T-helper 1 cell treated with Interleukin-12 subunit alpha and Interleukin-12 subunit beta and Interleukin-4 antibody, amounts not matched to agents 30 μg/mL and 1 μg/mL, for 36 hours (primary cell): ENCODE measurements around the gene TEAD4.

Experiments used
- H3K27ac Mint-ChIP-seq: one replicate; pipeline ENCODE4 v1.8.0; 2021; ENCODE audit warnings: mild to moderate bottlenecking, mixed read lengths
- H3K27me3 Mint-ChIP-seq: one replicate; pipeline ENCODE4 v1.8.0; 2021; ENCODE audit warnings: low read depth, mixed read lengths
- H3K36me3 Mint-ChIP-seq: one replicate; pipeline ENCODE4 v1.8.0; 2021; ENCODE audit warnings: low read depth, mixed read lengths
- H3K4me1 Mint-ChIP-seq: one replicate; pipeline ENCODE4 v1.8.0; 2021; ENCODE audit warnings: low read depth, mixed read lengths
- H3K4me3 Mint-ChIP-seq: one replicate; pipeline ENCODE4 v1.8.0; 2021; ENCODE audit warnings: mild to moderate bottlenecking, moderate library complexity, mixed read lengths
- H3K9me3 Mint-ChIP-seq: one replicate; pipeline ENCODE4 v1.8.0; 2021; ENCODE audit warnings: mixed read lengths

TEAD4 gene

DNA sequence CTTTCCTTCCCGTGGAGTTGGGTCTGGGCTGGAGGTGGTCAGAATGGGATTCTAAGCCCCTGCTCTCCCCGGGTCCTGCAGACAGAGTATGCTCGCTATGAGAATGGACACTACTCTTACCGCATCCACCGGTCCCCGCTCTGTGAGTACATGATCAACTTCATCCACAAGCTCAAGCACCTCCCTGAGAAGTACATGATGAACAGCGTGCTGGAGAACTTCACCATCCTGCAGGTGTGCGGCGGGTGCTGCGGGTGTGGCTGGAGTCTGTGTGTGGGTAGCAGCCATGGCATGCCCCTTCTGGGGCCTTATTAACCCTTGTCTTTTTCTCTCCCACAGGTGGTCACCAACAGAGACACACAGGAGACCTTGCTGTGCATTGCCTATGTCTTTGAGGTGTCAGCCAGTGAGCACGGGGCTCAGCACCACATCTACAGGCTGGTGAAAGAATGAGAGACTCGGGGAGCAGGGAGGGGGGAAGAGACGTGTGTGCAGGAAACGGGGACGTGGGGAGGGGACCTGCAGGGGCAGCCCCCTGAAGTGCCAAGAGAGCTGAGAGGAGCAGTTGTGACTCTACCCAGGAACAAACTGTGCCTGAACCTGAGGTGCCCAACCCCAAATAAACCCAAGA is 80.9 kb downstream of the TEAD4 start:
- H3K27me3 Mint-ChIP-seq: peaks cover 5% of the 10 kb centered on the region
- no peaks in the 10 kb centered on the region for H3K36me3 Mint-ChIP-seq
- no peak overlapping the region for H3K4me3 Mint-ChIP-seq
- no peaks in the 10 kb centered on the region for H3K9me3 Mint-ChIP-seq
- no peak overlapping the region for H3K27ac Mint-ChIP-seq
- H3K4me1 Mint-ChIP-seq: no peaks in the 10 kb centered on the region

DNA sequence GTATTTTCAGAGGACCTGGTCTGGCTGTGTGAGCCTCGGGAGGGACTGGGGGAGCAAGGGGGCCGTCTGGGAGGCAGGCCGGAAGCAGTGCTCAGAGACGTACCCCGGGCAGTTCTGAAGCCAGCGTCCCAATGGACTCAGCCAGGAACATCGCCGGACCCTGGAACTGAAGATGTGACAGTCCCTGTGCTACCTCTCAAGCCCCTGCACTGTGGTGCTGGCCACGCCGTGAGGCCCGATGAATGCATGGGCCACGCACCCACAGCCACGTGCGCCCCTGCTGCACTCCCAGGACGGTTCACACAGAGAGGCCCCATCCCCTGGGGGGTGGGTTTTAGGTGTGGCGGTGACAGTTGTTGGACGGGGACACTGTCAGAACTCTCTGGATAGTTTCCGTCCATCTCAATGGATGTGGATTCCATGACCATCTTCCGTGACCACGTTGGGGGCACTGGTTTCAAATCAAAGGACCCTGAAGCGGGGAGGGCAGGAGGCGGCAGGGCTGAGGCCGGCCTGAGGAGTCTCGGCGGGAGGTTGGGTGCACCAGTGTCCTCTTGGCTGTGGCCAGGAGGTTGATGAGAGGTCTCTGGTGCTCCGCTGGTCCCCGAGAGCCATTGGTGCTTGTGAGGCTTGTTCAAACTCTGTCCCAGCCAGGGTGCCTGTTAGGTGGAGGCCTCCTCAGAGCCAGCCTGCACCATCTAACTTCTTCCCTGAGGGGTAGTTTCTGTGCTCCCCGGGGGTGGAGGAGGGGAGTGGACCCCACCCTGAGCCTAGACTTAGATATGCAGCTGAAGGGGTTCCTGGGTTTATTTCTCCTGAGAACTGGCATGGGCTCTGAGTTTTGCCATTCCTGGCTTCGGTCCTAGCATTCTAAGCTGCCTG is 81.7 kb downstream of the TEAD4 start:
- no peak overlapping the region for H3K27ac Mint-ChIP-seq
- H3K4me1 Mint-ChIP-seq: no peaks in the 10 kb centered on the region
- no peaks in the 10 kb centered on the region for H3K9me3 Mint-ChIP-seq
- H3K4me3 Mint-ChIP-seq: no peak overlapping the region
- H3K36me3 Mint-ChIP-seq: no peaks in the 10 kb centered on the region
- peaks cover 5% of the 10 kb centered on the region for H3K27me3 Mint-ChIP-seq

DNA sequence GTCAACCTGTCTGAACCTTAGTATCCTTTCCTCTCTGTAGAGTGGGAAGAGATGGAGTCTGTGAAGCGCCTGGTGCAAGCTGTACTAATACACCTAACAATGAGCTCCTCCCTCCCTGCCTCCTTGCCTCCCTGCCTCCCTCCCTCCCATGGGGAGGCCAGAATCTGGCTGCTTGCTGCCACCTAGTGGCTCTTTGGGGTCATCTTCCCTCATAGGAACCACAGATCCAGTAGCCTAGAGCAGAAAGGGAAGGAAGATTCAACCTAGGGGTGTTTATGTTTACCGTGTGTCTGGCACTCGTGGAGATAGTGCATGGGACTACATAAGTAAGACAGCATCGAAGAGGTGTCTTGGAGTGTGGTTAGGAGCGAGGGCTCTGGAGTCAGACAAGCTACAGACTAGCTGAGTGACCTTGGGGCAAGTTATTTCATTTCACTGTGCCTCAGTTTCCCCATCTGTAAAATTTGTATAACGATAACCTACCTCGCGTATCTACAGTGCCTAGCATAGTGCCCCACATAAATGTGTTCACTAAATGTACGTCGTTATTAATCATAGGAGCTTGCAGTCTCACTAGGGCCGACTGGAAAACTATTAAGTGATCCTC is 82.5 kb downstream of the TEAD4 start:
- H3K36me3 Mint-ChIP-seq: no peaks in the 10 kb centered on the region
- H3K4me1 Mint-ChIP-seq: no peaks in the 10 kb centered on the region
- H3K27ac Mint-ChIP-seq: no peak overlapping the region
- no peak overlapping the region for H3K4me3 Mint-ChIP-seq
- peaks cover 5% of the 10 kb centered on the region for H3K27me3 Mint-ChIP-seq
- H3K9me3 Mint-ChIP-seq: no peaks in the 10 kb centered on the region

DNA sequence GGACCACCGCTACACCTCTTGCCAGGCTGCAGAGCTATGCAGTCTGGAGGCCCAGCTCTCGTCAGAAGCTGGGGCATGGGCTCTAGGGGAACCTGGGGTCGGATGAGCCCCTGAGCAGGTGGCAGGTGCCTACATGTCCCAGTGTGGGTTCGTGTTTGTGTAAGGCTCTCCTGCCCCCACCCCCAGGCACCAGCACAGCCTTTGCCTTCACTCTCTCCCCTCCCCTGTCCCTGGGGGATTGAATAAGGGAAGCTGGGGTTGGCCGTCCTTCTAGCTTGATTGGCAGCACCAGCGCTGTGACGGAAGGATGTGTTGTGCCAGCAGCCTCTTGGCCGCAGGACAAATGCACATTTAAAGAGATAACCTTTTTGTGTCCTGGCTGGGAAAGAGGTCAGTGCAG is 83.2 kb downstream of the TEAD4 start:
- H3K27ac Mint-ChIP-seq: no peak overlapping the region
- no peak overlapping the region for H3K4me3 Mint-ChIP-seq
- H3K9me3 Mint-ChIP-seq: no peaks in the 10 kb centered on the region
- H3K27me3 Mint-ChIP-seq: peaks cover 5% of the 10 kb centered on the region
- H3K36me3 Mint-ChIP-seq: no peaks in the 10 kb centered on the region
- H3K4me1 Mint-ChIP-seq: no peaks in the 10 kb centered on the region

DNA sequence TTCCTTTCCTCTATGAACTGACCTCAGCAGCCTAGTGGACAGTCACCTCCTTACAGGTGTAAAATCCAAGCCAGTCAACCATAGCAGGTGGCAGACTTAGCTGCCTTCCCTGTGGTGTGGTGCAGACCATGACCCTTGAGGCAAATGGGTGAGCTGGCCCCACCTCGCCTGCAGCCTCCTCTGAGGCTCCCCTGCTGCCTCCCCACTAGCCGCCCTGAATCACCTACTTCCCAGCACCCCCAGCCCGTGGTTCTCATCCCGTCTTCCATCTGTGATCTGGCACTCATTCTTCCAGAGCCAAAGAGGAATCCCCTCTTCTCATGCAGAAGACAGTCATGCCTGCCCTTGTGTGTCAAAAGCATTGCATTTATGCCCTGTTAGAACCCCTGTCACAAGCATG is 83.6 kb downstream of the TEAD4 start:
- Mint-ChIP-seq H3K4me1 (no peaks in the 10 kb centered on the region), H3K9me3 (no peaks in the 10 kb centered on the region), H3K4me3 (no peak overlapping the region), H3K36me3 (no peaks in the 10 kb centered on the region), H3K27me3 (peaks cover 6% of the 10 kb centered on the region), H3K27ac (no peak overlapping the region)

DNA sequence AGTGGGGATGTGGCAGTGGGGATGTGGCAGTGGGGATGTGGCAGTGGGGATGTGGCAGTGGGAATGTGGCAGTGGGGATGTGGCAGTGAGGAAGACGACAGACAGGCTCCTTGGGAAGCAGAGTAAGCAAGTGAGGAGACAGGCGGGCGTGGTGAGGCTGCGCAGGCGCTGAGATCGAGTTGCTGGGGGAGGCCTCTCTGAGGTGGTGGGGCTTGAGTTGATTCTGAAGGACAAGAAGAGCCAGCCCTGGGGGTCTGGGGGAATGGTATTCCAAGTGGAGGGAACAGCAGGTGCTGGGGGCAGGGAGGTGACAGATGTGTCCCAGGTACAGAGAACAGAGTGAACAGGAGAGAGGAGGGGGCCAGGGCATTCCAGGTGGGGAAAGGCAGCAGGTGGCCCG is 84.2 kb downstream of the TEAD4 start:
- Mint-ChIP-seq H3K4me1 (no peaks in the 10 kb centered on the region), H3K27me3 (peaks cover 9% of the 10 kb centered on the region), H3K4me3 (no peak overlapping the region), H3K9me3 (no peaks in the 10 kb centered on the region), H3K27ac (no peak overlapping the region), H3K36me3 (no peaks in the 10 kb centered on the region)

DNA sequence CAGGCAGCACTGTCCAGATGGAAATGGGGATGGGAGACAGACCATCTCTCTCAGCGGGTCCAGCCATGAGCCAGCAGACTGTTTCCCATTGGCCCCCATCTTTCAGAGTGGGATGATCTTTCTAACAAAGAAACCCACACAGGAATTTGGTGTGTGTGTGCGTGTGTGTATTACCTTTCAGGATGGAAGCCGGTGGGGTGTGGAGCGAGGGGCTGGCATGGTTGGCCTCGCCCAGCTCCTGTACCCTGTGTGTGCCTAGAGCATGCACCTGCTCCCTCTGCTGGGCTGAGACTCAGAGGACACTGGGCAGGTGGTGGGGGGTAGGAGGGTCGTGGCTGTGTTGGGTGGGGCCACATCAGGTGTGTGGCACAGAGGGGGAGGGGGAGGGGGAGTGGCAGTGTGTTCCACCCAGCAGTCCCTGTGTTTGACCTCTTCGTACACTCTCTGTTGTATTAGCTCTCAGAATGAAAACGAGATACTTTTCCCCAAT is 85.0 kb downstream of the TEAD4 start:
- Mint-ChIP-seq H3K4me3 (no peak overlapping the region), H3K27me3 (peaks cover 9% of the 10 kb centered on the region), H3K27ac (no peak overlapping the region), H3K4me1 (no peaks in the 10 kb centered on the region), H3K9me3 (no peaks in the 10 kb centered on the region), H3K36me3 (no peaks in the 10 kb centered on the region)

DNA sequence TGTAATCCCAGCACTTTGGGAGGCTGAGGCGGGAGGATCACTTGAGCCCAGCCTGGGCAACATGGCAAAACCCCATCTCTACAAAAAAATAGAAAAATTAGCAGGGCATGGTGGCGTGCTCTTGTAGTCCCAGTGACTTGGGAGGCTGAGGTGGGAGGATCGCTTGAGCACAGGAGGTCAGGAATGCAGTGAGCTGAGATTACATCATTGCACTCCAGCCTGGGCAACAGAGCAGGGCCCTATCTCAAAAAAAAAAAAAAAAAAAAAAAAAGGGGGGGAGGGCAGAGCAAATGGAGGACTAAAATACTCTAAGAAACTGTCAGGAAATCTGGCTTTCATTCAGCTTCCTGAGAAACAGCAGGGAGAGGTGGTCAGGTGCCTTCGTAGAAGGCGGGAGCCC is 86.3 kb downstream of the TEAD4 start:
- Mint-ChIP-seq H3K9me3 (no peaks in the 10 kb centered on the region), H3K4me3 (no peak overlapping the region), H3K27me3 (peaks cover 9% of the 10 kb centered on the region), H3K36me3 (no peaks in the 10 kb centered on the region), H3K4me1 (no peaks in the 10 kb centered on the region), H3K27ac (no peak overlapping the region)

DNA sequence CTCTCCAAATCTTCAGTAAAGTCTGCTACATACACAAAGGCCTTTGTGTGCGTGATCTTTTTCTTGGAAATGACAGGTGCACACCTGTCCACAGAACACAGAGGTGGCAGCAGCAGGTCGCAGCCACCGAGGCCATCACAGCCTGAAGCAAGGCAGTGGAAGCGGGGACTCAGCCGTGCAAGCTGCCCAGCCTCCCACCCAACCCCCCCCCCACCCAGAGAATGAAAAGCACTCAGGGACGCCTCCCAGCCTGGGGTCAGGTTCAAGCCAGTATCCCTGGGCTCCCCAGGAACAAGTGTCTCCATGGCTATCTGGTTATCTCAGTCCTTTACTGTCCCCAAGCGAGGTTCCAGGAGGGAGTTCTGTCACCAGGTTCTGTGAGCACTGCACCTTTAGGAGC is 86.8 kb downstream of the TEAD4 start:
- H3K4me3 Mint-ChIP-seq: no peak overlapping the region
- H3K27me3 Mint-ChIP-seq: peaks cover 9% of the 10 kb centered on the region
- H3K4me1 Mint-ChIP-seq: no peaks in the 10 kb centered on the region
- H3K9me3 Mint-ChIP-seq: no peaks in the 10 kb centered on the region
- H3K27ac Mint-ChIP-seq: no peak overlapping the region
- H3K36me3 Mint-ChIP-seq: no peaks in the 10 kb centered on the region

DNA sequence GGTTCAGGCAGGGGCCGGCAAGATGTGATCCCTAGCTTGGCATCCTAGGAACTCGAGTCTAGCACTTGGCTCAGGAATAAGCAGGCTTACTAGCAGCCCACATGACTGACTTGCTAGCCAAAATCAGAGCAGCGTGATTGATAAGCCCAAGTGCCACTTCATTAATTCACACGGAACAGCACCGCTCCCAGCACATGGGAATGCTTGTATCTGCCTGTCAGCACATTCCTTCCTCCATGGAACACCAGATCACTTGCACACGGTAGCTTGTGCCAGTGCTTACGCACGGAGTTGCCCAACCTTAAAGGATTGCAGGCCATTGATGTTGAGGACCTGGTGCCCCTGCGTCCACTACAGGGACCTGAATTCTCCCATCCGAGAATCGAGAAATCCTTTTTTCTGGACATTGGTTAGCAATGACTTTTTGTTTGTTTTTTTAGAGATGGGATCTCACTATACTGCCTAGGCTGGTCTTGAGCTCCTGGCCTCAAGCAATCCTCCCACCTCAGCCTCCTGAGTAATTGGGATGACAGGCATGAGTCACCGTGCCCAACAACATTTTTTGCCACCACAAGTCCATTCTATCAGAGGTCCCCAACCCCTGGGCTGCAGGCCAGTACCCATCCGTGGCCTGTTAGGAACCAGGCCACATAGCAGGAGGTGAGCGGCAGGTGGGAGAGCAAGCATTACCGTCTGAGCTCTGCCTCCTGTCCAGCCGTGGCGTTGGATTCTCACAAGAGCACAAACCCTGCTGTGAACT is 87.4 kb downstream of the TEAD4 start:
- Mint-ChIP-seq H3K4me1 (no peaks in the 10 kb centered on the region), H3K9me3 (no peaks in the 10 kb centered on the region), H3K27me3 (peaks cover 13% of the 10 kb centered on the region), H3K27ac (no peak overlapping the region), H3K4me3 (no peak overlapping the region), H3K36me3 (no peaks in the 10 kb centered on the region)

DNA sequence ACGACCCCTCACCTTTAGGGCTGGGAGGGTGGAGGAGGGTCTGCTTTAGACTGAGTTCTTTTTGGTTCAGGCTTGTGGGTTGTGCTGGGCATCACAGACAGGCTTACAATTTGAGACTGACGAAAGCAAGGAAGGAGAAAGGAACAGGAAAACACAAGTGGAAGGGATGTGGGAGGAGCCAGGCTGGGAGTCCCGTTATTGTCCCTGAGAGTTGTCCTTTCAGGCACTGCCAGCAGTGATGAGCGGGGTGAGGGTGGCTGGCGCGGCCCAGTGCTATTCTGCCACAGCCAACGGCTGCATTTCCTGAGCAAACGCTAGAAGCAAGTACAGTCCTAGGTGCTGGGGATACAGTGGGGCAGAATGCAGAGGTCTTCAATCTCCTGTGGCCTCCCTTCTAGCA is 88.8 kb downstream of the TEAD4 start:
- no peaks in the 10 kb centered on the region for H3K9me3 Mint-ChIP-seq
- H3K36me3 Mint-ChIP-seq: no peaks in the 10 kb centered on the region
- H3K4me1 Mint-ChIP-seq: no peaks in the 10 kb centered on the region
- peaks cover 8% of the 10 kb centered on the region for H3K27me3 Mint-ChIP-seq
- H3K4me3 Mint-ChIP-seq: no peak overlapping the region
- no peak overlapping the region for H3K27ac Mint-ChIP-seq

DNA sequence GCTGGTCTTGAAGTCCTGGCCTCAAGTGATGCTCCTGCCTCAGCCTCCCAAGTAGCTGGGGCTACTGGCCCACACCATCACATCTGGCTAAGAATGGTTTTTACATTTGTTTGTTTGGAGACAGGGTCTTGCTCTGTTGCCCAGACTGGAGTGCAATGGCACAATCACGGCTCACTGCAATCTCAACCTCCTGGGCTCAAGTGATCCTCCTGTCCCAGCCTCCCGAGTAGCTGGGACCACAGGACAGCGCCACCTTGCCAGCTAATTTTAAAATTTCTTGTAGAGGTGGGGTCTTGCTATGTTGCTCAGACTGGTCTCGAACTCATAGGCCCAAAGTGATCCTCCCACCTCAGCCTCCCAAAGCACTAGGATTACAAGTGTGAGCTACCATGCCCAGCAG is 89.3 kb downstream of the TEAD4 start:
- H3K4me1 Mint-ChIP-seq: no peaks in the 10 kb centered on the region
- H3K4me3 Mint-ChIP-seq: no peak overlapping the region
- no peak overlapping the region for H3K27ac Mint-ChIP-seq
- H3K36me3 Mint-ChIP-seq: no peaks in the 10 kb centered on the region
- H3K27me3 Mint-ChIP-seq: peaks cover 8% of the 10 kb centered on the region
- no peaks in the 10 kb centered on the region for H3K9me3 Mint-ChIP-seq

DNA sequence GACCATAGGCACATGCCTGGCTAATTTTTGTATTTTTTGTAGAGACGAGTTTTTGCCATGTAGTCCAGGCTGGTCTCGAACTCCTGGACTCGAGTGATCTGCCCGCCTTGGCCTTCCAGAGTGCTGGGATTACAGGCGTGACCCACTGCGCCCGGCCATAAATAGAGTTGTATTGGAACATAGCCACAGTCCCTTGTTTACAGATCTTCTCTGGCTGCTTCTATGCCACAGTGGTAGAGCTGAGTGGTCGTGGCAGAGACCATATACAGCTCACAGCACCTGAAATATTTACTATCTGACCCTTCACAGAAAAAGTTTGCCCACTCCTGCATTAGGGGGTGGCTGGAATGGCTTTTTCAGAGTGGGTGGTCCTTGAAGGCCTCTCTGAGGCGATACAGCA is 90.0 kb downstream of the TEAD4 start:
- no peak overlapping the region for H3K27ac Mint-ChIP-seq
- no peaks in the 10 kb centered on the region for H3K4me1 Mint-ChIP-seq
- peaks cover 8% of the 10 kb centered on the region for H3K27me3 Mint-ChIP-seq
- no peak overlapping the region for H3K4me3 Mint-ChIP-seq
- H3K9me3 Mint-ChIP-seq: no peaks in the 10 kb centered on the region
- H3K36me3 Mint-ChIP-seq: no peaks in the 10 kb centered on the region

DNA sequence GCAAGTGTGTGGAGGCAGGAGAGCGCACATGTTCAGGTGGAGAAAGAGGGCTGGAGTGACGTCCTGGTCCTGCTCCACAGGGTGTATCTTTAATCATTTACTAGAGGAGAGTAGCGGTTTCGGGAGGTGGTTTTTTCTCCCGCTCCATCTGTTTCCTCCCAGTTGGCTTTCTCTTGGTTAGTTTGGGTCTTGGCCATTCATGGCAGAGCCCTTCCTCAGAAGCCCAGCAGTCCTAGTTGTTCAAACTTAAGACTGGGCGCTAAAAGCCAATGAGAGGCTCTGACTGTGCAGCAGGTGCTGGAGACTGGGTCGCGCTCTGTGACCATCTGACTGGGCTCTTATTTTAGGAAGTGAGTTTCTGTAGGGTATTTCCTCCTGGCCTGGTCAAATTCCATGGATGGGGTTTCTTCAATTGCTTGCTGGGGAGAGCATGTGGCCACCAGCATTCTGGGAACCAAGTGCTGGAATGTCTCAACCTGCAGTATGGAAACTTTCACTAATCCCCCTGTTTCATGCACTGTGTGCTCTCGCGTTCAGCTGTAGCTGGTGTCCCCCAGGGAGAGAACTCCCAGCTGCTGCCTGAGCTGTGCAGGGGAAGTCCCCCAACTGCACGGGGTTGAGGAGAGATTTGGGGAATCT is 90.5 kb downstream of the TEAD4 start:
- Mint-ChIP-seq H3K27ac (no peak overlapping the region), H3K4me1 (no peaks in the 10 kb centered on the region), H3K36me3 (no peaks in the 10 kb centered on the region), H3K27me3 (peaks cover 8% of the 10 kb centered on the region), H3K9me3 (no peaks in the 10 kb centered on the region), H3K4me3 (no peak overlapping the region)
